CD4-positive, alpha-beta T cell treated with Interferon gamma for 1 hour (primary cell): ENCODE results near the gene VPS16.

Experiments
- DNase-seq: peaks from one replicate; pipeline ENCODE4 v3.0.0-alpha.2; 2020

The VPS16 gene

GRCh38 chr20:2903686-2904085 lies 63.1 kb downstream of the VPS16 start:
- DNase-seq = no peak

GRCh38 chr20:2907519-2907918 lies 67.0 kb downstream of the VPS16 start:
- DNase-seq = no peak

DNA sequence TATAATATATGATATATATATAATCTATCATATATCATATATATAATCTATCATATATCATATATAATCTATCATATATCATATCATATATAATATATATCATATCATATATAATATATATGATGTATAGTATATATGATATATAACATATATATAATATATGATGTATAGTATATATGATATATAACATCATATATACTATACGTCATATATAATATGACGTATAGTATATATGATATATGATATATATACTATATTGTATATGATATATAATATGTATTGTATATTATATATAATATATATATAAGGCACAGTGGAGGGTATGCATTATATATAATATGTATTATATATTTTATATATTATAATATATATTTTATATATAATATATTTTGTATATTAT lies 69.4 kb downstream of the VPS16 start:
- no peak for DNase-seq

GRCh38 chr20:2911200-2911599 lies 70.7 kb downstream of the VPS16 start:
- no peak for DNase-seq

GRCh38 chr20:2914160-2914559 lies 73.6 kb downstream of the VPS16 start:
- DNase-seq = no peak
